H1 (cell line): Measurements from ENCODE around the gene MRPL1. TPM values are rescaled to one million over a fixed set of nuclear protein-coding genes. Genes with fewer than 3 reads are reported as not detected.

Experiments used
- CTCF ChIA-PET: fragments of 300-600 bp; sonication (Branson Sonifier 250); formaldehyde crosslinking; loops from one replicate; lab custom pipeline; 2021; ENCODE audit not compliant: partially characterized antibody; lab: Charles Lee
- POLR2A ChIA-PET: fragments of 300-600 bp; sonication (Branson Sonifier 250); formaldehyde crosslinking; loops from one replicate; lab custom pipeline; 2021; ENCODE audit warnings: inconsistent platforms; ENCODE audit not compliant: partially characterized antibody; lab: Charles Lee
- DNase-seq, 2 experiments: peaks; one replicate each; pipeline versions ENCODE4 v3.0.0 to v3.0.0-alpha.2; 2010 to 2022; ENCODE audit warnings: low spot score in 2 of 2, low read depth in 1 of 2, mixed read lengths in 1 of 2
- FAIRE-seq: peaks from 2 replicates; lab custom pipeline; 2011; peaks lifted over from hg19 to GRCh38; lab: Jason Lieb, UNC
- H2AFZ ChIP-seq: 2 replicates; pipeline ENCODE4 v1.8.1; 2012; ENCODE audit warnings: low read length, inconsistent platforms
- H2AK5ac ChIP-seq: 2 replicates; pipeline ENCODE4 v1.6.1; 2013; ENCODE audit warnings: low read depth, low read length
- H2BK120ac ChIP-seq: replicated peaks from 2 replicates; pipeline ENCODE3; 2013; ENCODE audit warnings: low read depth, low read length, inconsistent platforms
- H2BK12ac ChIP-seq: 2 replicates; pipeline ENCODE4 v1.6.1; 2013; ENCODE audit warnings: low read depth, low read length
- H2BK15ac ChIP-seq: 2 replicates; pipeline ENCODE4 v1.6.1; 2013; ENCODE audit warnings: low read length
- H2BK20ac ChIP-seq: 2 replicates; pipeline ENCODE4 v1.6.1; 2013; ENCODE audit warnings: low read length
- H2BK5ac ChIP-seq: 2 replicates; pipeline ENCODE4 v1.6.1; 2013; ENCODE audit warnings: low read depth, low read length
- H3K14ac ChIP-seq: 2 replicates; pipeline ENCODE4 v1.6.1; 2013; ENCODE audit warnings: inconsistent platforms; ENCODE audit not compliant: insufficient read length
- H3K18ac ChIP-seq: 2 replicates; pipeline ENCODE4 v1.6.1; 2013; ENCODE audit warnings: low read length; ENCODE audit errors: extremely low read depth
- H3K23ac ChIP-seq: 2 replicates; pipeline ENCODE4 v1.6.1; 2013; ENCODE audit warnings: inconsistent platforms; ENCODE audit not compliant: insufficient read length
- H3K23me2 ChIP-seq: 2 replicates; pipeline ENCODE4 v1.6.1; 2013; ENCODE audit warnings: low read depth, low read length
- H3K27ac ChIP-seq: 2 replicates; pipeline ENCODE4 v1.6.1; 2011; ENCODE audit warnings: low read depth, low read length, inconsistent platforms
- H3K27me3 ChIP-seq, 4 experiments: replicated peaks in 1 of 4; 1 replicate in 1 of 4; 2 replicates in 3 of 4; pipeline versions ENCODE4 v1.6.1 to v1.8.1; 2011 to 2013; ENCODE audit warnings: low read length in 3 of 4, mild to moderate bottlenecking in 3 of 4, inconsistent platforms in 2 of 4, mixed read lengths in 2 of 4, moderate library complexity in 1 of 4; ENCODE audit not compliant: control insufficient read depth in 3 of 4, insufficient read depth in 3 of 4; ENCODE audit errors: extremely low read depth in 1 of 4
- H3K36me3 ChIP-seq, 4 experiments: 2 replicates each; pipeline versions ENCODE4 v1.6.1 to v1.8.1; 2011 to 2013; ENCODE audit warnings: mild to moderate bottlenecking in 4 of 4, low read length in 3 of 4, moderate library complexity in 2 of 4, control low read depth in 1 of 4, inconsistent platforms in 1 of 4; ENCODE audit not compliant: insufficient read depth in 4 of 4, control insufficient read depth in 2 of 4
- H3K4ac ChIP-seq: replicated peaks from 2 replicates; pipeline ENCODE3; 2013; ENCODE audit warnings: low read length, low read depth, mixed read lengths, inconsistent platforms; ENCODE audit not compliant: insufficient read length
- H3K4me1 ChIP-seq, 4 experiments: replicated peaks in 1 of 4; 1 replicate in 1 of 4; 2 replicates in 3 of 4; pipeline versions ENCODE4 v1.6.1 to v1.8.1; 2011 to 2013; ENCODE audit warnings: low read length in 3 of 4, inconsistent platforms in 2 of 4, mixed read lengths in 1 of 4; ENCODE audit not compliant: insufficient read depth in 4 of 4, control insufficient read depth in 3 of 4
- H3K4me2 ChIP-seq, 2 experiments: 2 replicates each; pipeline versions ENCODE4 v1.6.1 to v1.8.1; 2011 to 2013; ENCODE audit warnings: low read depth in 2 of 2, low read length in 2 of 2, control low read depth in 1 of 2, inconsistent platforms in 1 of 2, mild to moderate bottlenecking in 1 of 2; ENCODE audit not compliant: insufficient read depth in 1 of 2
- H3K4me3 ChIP-seq, 4 experiments: fragments of 200-600, 300-600 bp in 1 of 4; sonication (generic), shearing (Covaris generic), sonication (Bioruptor Twin) in 1 of 4; 2 replicates each; pipeline versions ENCODE4 v1.5.1 to v1.8.1; 2011 to 2016; ENCODE audit warnings: low read length in 4 of 4, low read depth in 3 of 4, control low read depth in 2 of 4, inconsistent platforms in 2 of 4, mild to moderate bottlenecking in 2 of 4, mixed read lengths in 1 of 4, moderate library complexity in 1 of 4; ENCODE audit not compliant: insufficient read depth in 2 of 4; ENCODE audit errors: extremely low read depth in 1 of 4
- H3K56ac ChIP-seq: replicated peaks from 2 replicates; pipeline ENCODE3; 2013; ENCODE audit warnings: low read depth, mild to moderate bottlenecking, mixed read lengths, low read length, inconsistent platforms; ENCODE audit not compliant: insufficient read length
- H3K79me1 ChIP-seq: 2 replicates; pipeline ENCODE4 v1.6.1; 2013; ENCODE audit warnings: low read depth, low read length, control low read depth
- H3K79me2 ChIP-seq, 2 experiments: 2 replicates each; pipeline versions ENCODE4 v1.6.1 to v1.8.1; 2012 to 2013; ENCODE audit warnings: low read length in 2 of 2, mild to moderate bottlenecking in 2 of 2, inconsistent platforms in 1 of 2; ENCODE audit not compliant: insufficient read depth in 2 of 2, control insufficient read depth in 1 of 2
- H3K9ac ChIP-seq, 4 experiments: replicated peaks in 1 of 4; 1 replicate in 1 of 4; 2 replicates in 3 of 4; pipeline versions ENCODE4 v1.6.1 to v1.8.1; 2011 to 2013; ENCODE audit warnings: low read depth in 3 of 4, low read length in 3 of 4, control low read depth in 2 of 4, mild to moderate bottlenecking in 2 of 4, moderate library complexity in 2 of 4, inconsistent platforms in 1 of 4; ENCODE audit errors: extremely low read depth in 1 of 4
- H3K9me3 ChIP-seq, 2 experiments: 2 replicates each; pipeline versions ENCODE4 v1.6.1 to v1.8.1; 2012 to 2013; ENCODE audit warnings: mild to moderate bottlenecking in 2 of 2, moderate library complexity in 2 of 2, control low read depth in 1 of 2, inconsistent platforms in 1 of 2, low read depth in 1 of 2, low read length in 1 of 2, mixed read lengths in 1 of 2; ENCODE audit not compliant: insufficient read depth in 2 of 2
- H4K20me1 ChIP-seq, 2 experiments: replicated peaks in 1 of 2; 2 replicates each; pipeline versions ENCODE3 to v1.8.1; 2011 to 2013; ENCODE audit warnings: inconsistent platforms in 2 of 2, low read length in 2 of 2, mild to moderate bottlenecking in 1 of 2; ENCODE audit not compliant: insufficient read depth in 2 of 2, control insufficient read depth in 1 of 2
- H4K5ac ChIP-seq: 2 replicates; pipeline ENCODE4 v1.6.1; 2013; ENCODE audit warnings: low read length, low read depth, mixed read lengths, inconsistent platforms; ENCODE audit not compliant: insufficient read length
- H4K8ac ChIP-seq: 2 replicates; pipeline ENCODE4 v1.8.0; 2013; ENCODE audit warnings: mild to moderate bottlenecking, moderate library complexity, low read length, inconsistent platforms; ENCODE audit not compliant: insufficient read depth; ENCODE audit errors: extremely low read depth
- H4K91ac ChIP-seq: replicated peaks from 2 replicates; pipeline ENCODE3; 2013; ENCODE audit warnings: low read length, mixed read lengths, inconsistent platforms; ENCODE audit not compliant: insufficient read length
- CEBPB ChIP-seq: IDR thresholded peaks from 2 replicates; pipeline ENCODE4 v1.6.1; 2012; ENCODE audit warnings: low read depth, low read length
- CTCF ChIP-seq, 3 experiments: IDR thresholded peaks; 1 replicate in 2 of 3; 2 replicates in 1 of 3; pipeline versions ENCODE4 v1.5.1 to v1.6.1; 2011; ENCODE audit warnings: low read length in 3 of 3, mild to moderate bottlenecking in 3 of 3, inconsistent platforms in 2 of 3, low read depth in 1 of 3, moderate library complexity in 1 of 3; ENCODE audit not compliant: insufficient read depth in 1 of 3; ENCODE audit errors: control extremely low read depth in 1 of 3
- RAD21 ChIP-seq, 2 experiments: IDR thresholded peaks in 1 of 2; conservative IDR thresholded peaks in 1 of 2; 2 replicates each; pipeline ENCODE4 v1.6.1; 2011; ENCODE audit warnings: low read depth in 2 of 2, low read length in 2 of 2, improper control_type of control experiment in 1 of 2, inconsistent platforms in 1 of 2, mild to moderate bottlenecking in 1 of 2, moderate library complexity in 1 of 2
- WGBS, 2 experiments: shearing (Covaris generic) in 1 of 2; methylation state at CpG; one replicate each; pipeline versions ENCODE4 v1.1.6 to v1.1.7; 2013 to 2015; ENCODE audit warnings: low lambda C conversion rate in 2 of 2, mixed read lengths in 2 of 2, inconsistent platforms in 1 of 2, low coverage in 1 of 2, missing lambda C conversion rate in 1 of 2; ENCODE audit not compliant: insufficient replicate concordance in 2 of 2, insufficient coverage in 1 of 2, insufficient read length in 1 of 2; ENCODE audit errors: extremely low coverage in 1 of 2, missing lambda C conversion rate in 1 of 2; 5-methylcytosine and 5-hydroxymethylcytosine counted together
- polyA plus RNA-seq, 7 experiments: library from polyadenylated mRNA; depleted of rRNA in 3 of 7; stranded (reverse) in 5 of 7; unstranded in 2 of 7; fragments of >200 nt in 5 of 7; fragments of 200-250 nt in 2 of 7; gene quantifications; 1 replicate in 5 of 7; 2 replicates in 1 of 7; 4 replicates in 1 of 7; pipeline versions ENCODE4 v1.2.1 to v1.2.3, GENCODE V29; 2011 to 2013; ENCODE audit warnings: missing spikeins in 2 of 7, mixed read lengths in 2 of 7
- total RNA-seq: library from RNA; stranded (reverse); fragmentation: NEBNext Ultra II Directional; extraction: Animal tissue kit (Norgen Biotek cat#: 25700); gene quantifications from 2 replicates; pipeline ENCODE4 v1.2.1, GENCODE V29; 2021

Gene MRPL1
- total and polyA plus RNA-seq, 2 of the 8 experiments (the other 6 are each of a cell fraction or from before 2014, with no cell fraction given) = 9.6 to 37.0 TPM

GRCh38 chr4:77938560-77938959 lies 75.9 kb downstream of the MRPL1 start:
- Histone ChIP-seq H3K23ac (no peak overlapping the region), H3K18ac (no peak overlapping the region), H3K9ac (no peak overlapping the region)
- peak; percentile 14 to 36 (median 26); a peak in 3 of 4 replicates for TF ChIP-seq CTCF (IDR thresholded peaks at IDR 0.05; ENCODE audit: control extremely low read depth in 1 of 3, insufficient read depth in 1 of 3, low read depth in 1 of 3, low read length in 3 of 3)
- peak in 1 of 2 experiments; percentile 35; a peak in 1 of 4 replicates for TF ChIP-seq RAD21 (IDR thresholded peaks at IDR 0.05 in 1 of 2, conservative IDR thresholded peaks at IDR 0.05 in 1 of 2; ENCODE audit: low read depth in 2 of 2, low read length in 2 of 2)
- TF ChIP-seq CEBPB = no peak
- TF ChIP-seq, all 59 proteins: peak for 2
- no peak for DNase-seq
- H3K9me3 ChIP-seq = no peaks in the 10 kb centered on the region
- H3K27me3 ChIP-seq = no peaks in the 10 kb centered on the region
- H4K91ac ChIP-seq = no peak overlapping the region
- no peaks in the 10 kb centered on the region for H4K20me1 ChIP-seq
- no peak overlapping the region for H2BK5ac ChIP-seq
- H3K4me2 ChIP-seq = no peak overlapping the region
- no peak overlapping the region for H3K4me3 ChIP-seq
- no peaks in the 10 kb centered on the region for H3K36me3 ChIP-seq
- H3K4me1 ChIP-seq = no peaks in the 10 kb centered on the region
- H4K8ac ChIP-seq = no peak overlapping the region
- FAIRE-seq = peak; percentile 65
- no peak overlapping the region for H3K27ac ChIP-seq
- no peak overlapping the region for H2BK12ac ChIP-seq
- no peaks in the 10 kb centered on the region for H3K79me2 ChIP-seq
- H3K14ac ChIP-seq = no peak overlapping the region
- H2BK120ac ChIP-seq = no peak overlapping the region
- 94% methylated on average over 1 of the region's 1 CpG; no CpG with 5 or more reads in 1 of the 2 experiments for WGBS, 2 experiments
- no peak overlapping the region for H3K4ac ChIP-seq
- H3K23me2 ChIP-seq = no peaks in the 10 kb centered on the region
- no peak overlapping the region for H2BK20ac ChIP-seq
- POLR2A ChIA-PET = interaction anchor here (0.6 kb wide), 1 partner anchor 120 kb away, joined by 5 read pairs; no protein-coding TSS in a partner anchor
- no peak overlapping the region for H4K5ac ChIP-seq
- no peak overlapping the region for H2AFZ ChIP-seq
- H3K79me1 ChIP-seq = no peaks in the 10 kb centered on the region
- H2BK15ac ChIP-seq = no peak overlapping the region
- CTCF ChIA-PET = interaction anchor here (1.0 to 1.8 kb wide), 2 partner anchors 9 to 49 kb away, joined by 3 to 8 read pairs; no protein-coding TSS in a partner anchor
- H3K56ac ChIP-seq = no peak overlapping the region
- no peak overlapping the region for H2AK5ac ChIP-seq
